K562 (cell line): ENCODE measurements around the gene CNTNAP3B.
"Not testable (repeated sequence)": the region's sequence is repeated elsewhere in the genome, so short reads cannot be mapped to it uniquely, and the experiment has no call there.

Experiments used
- CEBPB ChIP-seq: fragments of 450-650 bp; IDR thresholded peaks from 2 replicates; pipeline ENCODE4 v1.6.1; 2016; ENCODE audit warnings: missing genetic modification characterization, missing compliant biosample characterization
- MTA1 ChIP-seq: fragments of 450-650 bp; IDR thresholded peaks from 2 replicates; pipeline ENCODE4 v1.6.1; 2017; ENCODE audit warnings: borderline replicate concordance
- POLR2AphosphoS5 ChIP-seq: IDR thresholded peaks from 2 replicates; pipeline ENCODE4 v1.6.1; 2011; ENCODE audit warnings: mild to moderate bottlenecking, low read depth, low read length, moderate library complexity; ENCODE audit not compliant: control insufficient read depth, insufficient read depth

GRCh38 chr9:41980271-41980670 is 149.0 kb downstream of the CNTNAP3B start:
- not testable (repeated sequence) for TF ChIP-seq MTA1; POLR2AphosphoS5; CEBPB (tag)
